ENCODE results near the gene VEGFA. TPM values are rescaled to one million over a fixed set of nuclear protein-coding genes. Genes with fewer than 3 reads are reported as not detected.
A peak's percentile ranks its signal among the peaks of the same experiment; 100 is the strongest.

Gene VEGFA
- total and polyA plus RNA-seq, 5 donors: 163 to 296 (median 246) TPM

DNA sequence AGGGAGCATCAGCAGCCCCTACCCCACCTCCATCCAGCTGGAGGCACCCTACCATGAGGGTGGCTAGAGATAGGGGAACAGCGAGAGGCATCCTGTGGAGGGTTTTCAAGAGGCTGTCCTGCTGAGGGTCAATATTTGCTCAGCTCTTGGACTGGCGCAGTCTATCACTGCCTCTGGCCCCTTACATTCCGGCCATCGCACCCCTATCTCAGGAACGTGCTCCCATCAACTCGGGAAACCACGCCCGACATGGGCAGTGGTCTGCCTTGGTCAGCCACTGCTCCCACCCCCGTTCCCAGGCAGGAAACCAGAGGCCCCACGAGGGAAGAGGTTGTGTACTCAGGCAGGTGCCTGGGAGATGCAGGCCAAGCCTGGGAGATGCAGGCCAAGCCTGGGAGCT is 57.9 kb downstream of the VEGFA start:
- H3K9me3 ChIP-seq (ENCODE audit: control insufficient read depth, low read length): no peaks in the 10 kb centered on the region
- 71% methylated on average over 10 of the region's 10 CpGs for WGBS
- DNase-seq: no peak
- no peak for ATAC-seq
- intact Hi-C loops (cut with DNase I): no loop called here
- H3K27ac ChIP-seq (ENCODE audit: low read length): no peak overlapping the region
- no peaks in the 10 kb centered on the region for H3K27me3 ChIP-seq (ENCODE audit: control insufficient read depth, insufficient read depth)
- H3K4me1 ChIP-seq (ENCODE audit: control insufficient read depth, insufficient read depth, low read length): no peaks in the 10 kb centered on the region
- H3K4me3 ChIP-seq (ENCODE audit: low read length): no peak overlapping the region

DNA sequence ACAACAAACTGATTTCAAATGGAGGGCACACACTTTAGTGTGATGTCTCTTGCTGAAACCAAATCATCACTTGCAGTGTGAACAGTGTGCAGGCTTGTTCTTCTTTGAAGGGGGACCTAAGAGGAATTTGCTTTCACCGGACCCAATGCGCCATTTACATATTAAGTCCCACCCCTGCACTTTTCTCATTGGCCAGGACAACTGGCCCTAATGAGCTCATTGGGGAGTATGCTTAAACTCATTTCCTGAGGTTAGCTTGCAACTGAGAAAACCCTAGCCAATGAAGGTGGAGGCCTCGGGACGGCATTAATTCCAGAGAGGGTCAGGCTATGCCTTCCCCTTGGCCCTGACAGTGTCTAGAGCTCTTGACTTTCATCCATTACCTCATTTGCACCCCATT is 58.7 kb downstream of the VEGFA start:
- H3K9me3 ChIP-seq (ENCODE audit: control insufficient read depth, low read length): no peaks in the 10 kb centered on the region
- 79% methylated on average over 4 of the region's 4 CpGs for WGBS
- no peaks in the 10 kb centered on the region for H3K27me3 ChIP-seq (ENCODE audit: control insufficient read depth, insufficient read depth)
- H3K4me1 ChIP-seq (ENCODE audit: control insufficient read depth, insufficient read depth, low read length): no peaks in the 10 kb centered on the region
- no peak for DNase-seq
- intact Hi-C loops (cut with DNase I): no loop called here
- H3K4me3 ChIP-seq (ENCODE audit: low read length): no peak overlapping the region
- no peak for ATAC-seq
- no peak overlapping the region for H3K27ac ChIP-seq (ENCODE audit: low read length)

DNA sequence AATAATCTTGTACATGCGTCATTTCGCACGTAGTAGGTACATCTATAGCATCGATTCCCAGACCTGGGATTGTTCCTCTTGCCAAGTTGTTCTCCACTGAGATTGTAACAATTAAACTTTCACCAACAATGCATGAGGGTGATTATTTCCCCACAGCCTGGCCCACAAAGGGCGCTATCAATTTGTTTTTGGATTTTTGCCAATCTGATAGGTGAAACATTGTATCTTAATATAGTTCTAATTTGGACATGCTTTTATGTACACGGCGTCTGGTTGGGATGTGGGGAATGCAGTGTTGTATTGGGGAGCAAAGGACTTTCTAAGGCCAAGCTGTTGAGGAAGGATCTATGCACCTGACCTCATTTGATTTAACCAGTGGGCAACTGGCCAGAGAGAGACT is 59.5 kb downstream of the VEGFA start:
- no peak overlapping the region for H3K27ac ChIP-seq (ENCODE audit: low read length)
- H3K4me1 ChIP-seq (ENCODE audit: control insufficient read depth, insufficient read depth, low read length): no peaks in the 10 kb centered on the region
- H3K9me3 ChIP-seq (ENCODE audit: control insufficient read depth, low read length): no peaks in the 10 kb centered on the region
- intact Hi-C loops (cut with DNase I): no loop called here
- no peak overlapping the region for H3K4me3 ChIP-seq (ENCODE audit: low read length)
- DNase-seq (no peak), ATAC-seq (no peak)
- 72% methylated on average over 7 of the region's 7 CpGs for WGBS
- H3K27me3 ChIP-seq (ENCODE audit: control insufficient read depth, insufficient read depth): no peaks in the 10 kb centered on the region

DNA sequence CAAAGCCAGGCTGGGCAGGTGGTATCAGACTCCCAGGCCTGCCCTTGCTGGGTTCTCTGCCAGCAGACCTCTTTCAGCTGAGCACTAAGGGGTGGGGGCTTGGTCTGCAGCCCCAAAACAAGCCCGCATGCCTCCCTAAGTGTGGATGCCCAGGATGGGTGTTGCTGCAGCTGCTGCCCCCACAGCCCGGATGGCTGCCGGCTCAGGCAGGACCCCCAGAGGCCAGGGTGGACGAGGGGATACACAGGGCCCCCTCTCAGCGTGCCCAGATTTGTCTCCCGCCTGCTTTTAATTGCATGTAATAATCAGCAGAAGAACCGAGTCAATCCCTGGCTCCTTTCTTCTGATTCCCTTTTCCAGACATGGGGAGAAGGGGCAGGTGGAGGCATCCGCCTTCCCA is 60.8 kb downstream of the VEGFA start:
- H3K9me3 ChIP-seq (ENCODE audit: control insufficient read depth, low read length): no peaks in the 10 kb centered on the region
- ATAC-seq (no peak), DNase-seq (no peak)
- no peak overlapping the region for H3K4me3 ChIP-seq (ENCODE audit: low read length)
- no peaks in the 10 kb centered on the region for H3K4me1 ChIP-seq (ENCODE audit: control insufficient read depth, insufficient read depth, low read length)
- H3K27ac ChIP-seq (ENCODE audit: low read length): no peak overlapping the region
- WGBS: 73% methylated on average over 8 of the region's 8 CpGs
- intact Hi-C loops (cut with DNase I): no loop called here
- no peaks in the 10 kb centered on the region for H3K27me3 ChIP-seq (ENCODE audit: control insufficient read depth, insufficient read depth)

DNA sequence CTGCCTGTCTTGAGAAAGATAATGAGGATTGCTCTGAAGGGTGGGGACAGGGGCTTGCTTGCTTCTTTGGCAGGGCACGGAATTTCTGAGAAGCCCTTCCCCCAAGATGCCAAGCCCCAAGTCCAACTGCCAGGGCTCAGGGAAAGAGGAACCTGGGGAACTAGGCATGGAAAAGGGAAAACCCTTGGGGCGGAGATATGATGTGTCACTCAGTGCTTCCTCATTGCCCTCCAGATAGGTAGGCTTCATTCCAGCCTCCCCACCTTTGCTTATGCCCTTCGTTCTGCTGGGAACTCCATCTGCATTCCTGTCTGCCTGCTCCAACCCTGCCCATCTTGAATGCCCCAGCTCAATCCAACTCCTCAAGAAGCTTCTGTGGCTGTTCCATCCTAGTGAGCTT is 61.2 kb downstream of the VEGFA start:
- intact Hi-C loops (cut with DNase I): no loop called here
- Histone ChIP-seq H3K9me3 (ENCODE audit: control insufficient read depth, low read length) (no peaks in the 10 kb centered on the region), H3K4me3 (ENCODE audit: low read length) (no peak overlapping the region), H3K27me3 (ENCODE audit: control insufficient read depth, insufficient read depth) (no peaks in the 10 kb centered on the region), H3K4me1 (ENCODE audit: control insufficient read depth, insufficient read depth, low read length) (no peaks in the 10 kb centered on the region), H3K27ac (ENCODE audit: low read length) (no peak overlapping the region)
- 71% methylated on average over 3 of the region's 3 CpGs for WGBS
- no peak for DNase-seq
- ATAC-seq: peak in 1 of 2 donors; percentile 12

DNA sequence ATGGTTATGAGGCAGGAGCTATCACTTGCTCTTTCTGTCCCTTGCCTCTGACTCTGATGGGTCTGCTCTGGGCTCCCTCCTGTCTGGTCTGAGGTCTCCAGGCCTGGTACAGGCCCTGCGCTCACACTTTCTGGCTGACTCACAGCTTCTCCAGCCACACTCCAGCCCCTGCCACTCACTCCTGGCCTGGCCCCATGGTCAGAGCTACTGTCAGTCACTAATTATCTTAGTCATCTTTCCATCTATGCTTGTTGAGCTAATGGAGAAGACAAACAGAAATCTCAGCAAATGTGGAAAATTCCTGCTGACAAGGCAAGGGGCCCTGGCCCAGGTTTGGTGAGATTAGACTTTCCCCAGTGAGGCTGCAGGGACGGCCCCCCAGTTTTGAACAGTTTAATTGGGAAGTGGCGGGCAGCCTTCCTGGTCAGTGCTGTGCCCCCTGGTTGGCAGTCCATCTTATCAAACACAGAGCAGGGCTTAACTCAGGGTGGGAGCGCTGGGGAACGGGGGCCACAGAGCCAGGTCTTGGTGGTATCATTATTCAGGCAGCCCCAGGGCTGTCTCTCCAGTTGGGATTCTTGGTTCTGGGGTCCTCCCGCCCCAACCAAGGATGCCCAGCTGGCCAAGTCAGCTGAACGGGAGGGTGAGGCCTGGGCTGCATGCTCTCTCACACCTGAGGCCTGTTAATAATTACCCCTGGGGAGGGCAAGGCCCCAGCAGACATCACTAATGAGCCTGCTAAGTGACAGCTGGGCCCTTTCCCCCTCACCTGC is 63.4 kb downstream of the VEGFA start:
- Histone ChIP-seq H3K9me3 (ENCODE audit: control insufficient read depth, low read length) (no peaks in the 10 kb centered on the region), H3K27me3 (ENCODE audit: control insufficient read depth, insufficient read depth) (no peaks in the 10 kb centered on the region), H3K4me3 (ENCODE audit: low read length) (no peak overlapping the region), H3K27ac (ENCODE audit: low read length) (no peak overlapping the region), H3K4me1 (ENCODE audit: control insufficient read depth, insufficient read depth, low read length) (no peaks in the 10 kb centered on the region)
- no peak for DNase-seq
- 86% methylated on average over 7 of the region's 7 CpGs for WGBS
- intact Hi-C loops (cut with DNase I): no loop called here
- no peak for ATAC-seq

DNA sequence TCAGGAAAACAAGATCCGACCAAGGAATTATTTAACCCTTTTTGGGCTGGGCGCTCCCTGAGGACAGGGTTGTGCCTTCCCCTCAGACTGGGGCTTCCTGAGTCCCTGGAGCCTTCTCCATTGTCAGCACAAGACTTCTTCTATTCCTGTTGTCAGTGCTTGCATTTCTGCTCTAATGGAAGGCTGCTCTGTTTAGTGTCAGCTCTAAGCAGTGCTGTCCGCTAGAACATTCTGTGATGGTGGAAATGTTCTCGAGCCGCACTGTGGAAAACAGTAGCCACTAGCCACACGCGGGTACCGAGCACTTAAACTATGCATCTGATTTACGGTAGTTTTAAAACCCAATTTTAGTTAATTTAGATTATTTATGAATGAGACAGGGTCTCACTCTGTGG is 64.0 kb downstream of the VEGFA start:
- Histone ChIP-seq H3K27ac (ENCODE audit: low read length) (no peak overlapping the region), H3K4me1 (ENCODE audit: control insufficient read depth, insufficient read depth, low read length) (no peaks in the 10 kb centered on the region), H3K9me3 (ENCODE audit: control insufficient read depth, low read length) (no peaks in the 10 kb centered on the region), H3K4me3 (ENCODE audit: low read length) (no peak overlapping the region), H3K27me3 (ENCODE audit: control insufficient read depth, insufficient read depth) (no peaks in the 10 kb centered on the region)
- DNase-seq: no peak
- no peak for ATAC-seq
- WGBS: 93% methylated on average over 9 of the region's 9 CpGs
- intact Hi-C loops (cut with DNase I): no loop called here

DNA sequence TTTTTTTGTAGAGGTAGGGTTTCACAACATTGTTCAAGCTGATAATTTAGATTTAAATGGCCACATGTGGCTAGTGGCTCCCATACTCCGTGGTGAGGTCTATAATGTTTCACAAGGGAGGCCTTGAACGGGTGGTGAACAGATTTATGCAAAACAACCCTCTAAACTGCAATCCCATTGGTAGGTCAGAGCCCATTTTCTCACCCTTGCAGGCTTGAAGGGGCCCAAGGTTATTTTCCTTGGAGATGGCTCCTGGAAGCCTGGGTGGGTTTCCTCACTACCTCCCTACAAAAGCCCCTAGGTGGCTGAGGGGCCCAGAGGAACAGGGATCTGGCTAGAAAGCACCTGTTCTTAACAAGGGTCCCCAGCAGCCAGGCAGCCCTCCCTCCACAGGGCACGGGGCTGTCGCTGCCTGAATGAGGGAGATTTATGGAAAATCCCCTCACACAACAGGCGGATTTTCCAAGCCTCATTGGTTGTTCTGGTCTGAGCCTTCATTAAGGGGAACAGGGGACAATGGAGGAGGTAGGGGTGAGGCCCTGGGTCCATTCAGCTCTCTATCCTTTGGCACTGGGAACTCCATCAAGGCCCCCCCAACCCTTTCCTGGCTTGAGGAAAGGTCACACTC is 64.6 kb downstream of the VEGFA start:
- ATAC-seq (no peak), DNase-seq (no peak)
- Histone ChIP-seq H3K9me3 (ENCODE audit: control insufficient read depth, low read length) (no peaks in the 10 kb centered on the region), H3K4me3 (ENCODE audit: low read length) (no peak overlapping the region), H3K27me3 (ENCODE audit: control insufficient read depth, insufficient read depth) (no peaks in the 10 kb centered on the region), H3K4me1 (ENCODE audit: control insufficient read depth, insufficient read depth, low read length) (no peaks in the 10 kb centered on the region), H3K27ac (ENCODE audit: low read length) (no peak overlapping the region)
- 88% methylated on average over 5 of the region's 5 CpGs for WGBS
- intact Hi-C loops (cut with DNase I): loop anchor here in 1 of 4 donors (5.0 kb wide), 1 partner anchor 62 kb away; the partner anchor contains the start of gene VEGFA

DNA sequence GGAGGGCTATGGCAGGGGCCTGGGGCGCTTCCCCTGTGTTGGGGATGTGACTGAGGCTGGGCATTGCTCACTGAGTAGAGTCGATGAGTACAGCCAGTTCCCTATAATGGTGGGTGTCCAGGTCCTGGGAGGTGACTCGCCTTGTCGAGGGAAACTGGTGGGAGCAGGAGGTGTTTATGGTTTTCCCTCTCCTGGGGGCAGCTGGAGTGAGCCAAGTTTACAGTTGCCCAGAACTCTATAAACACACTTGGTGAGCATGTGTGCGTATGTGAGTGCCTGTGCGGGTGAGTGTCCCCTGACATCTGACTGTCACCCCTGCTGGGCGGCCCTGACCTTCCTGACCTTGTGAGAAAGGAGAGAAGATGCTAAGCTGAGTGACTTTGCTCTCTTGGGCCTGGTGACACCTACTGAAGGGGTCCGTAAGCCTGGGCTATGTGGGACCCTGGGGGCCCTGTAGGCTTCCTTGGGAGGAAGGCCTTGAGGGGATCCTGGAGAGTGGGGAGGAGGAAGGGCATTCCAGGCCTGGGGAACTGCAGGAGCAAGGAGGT is 65.9 kb downstream of the VEGFA start:
- ATAC-seq: no peak
- intact Hi-C loops (cut with DNase I): loop anchor here in 1 of 4 donors (5.0 kb wide), 1 partner anchor 64 kb away; the partner anchor contains the start of gene VEGFA
- no peaks in the 10 kb centered on the region for H3K27me3 ChIP-seq (ENCODE audit: control insufficient read depth, insufficient read depth)
- no peak overlapping the region for H3K4me3 ChIP-seq (ENCODE audit: low read length)
- H3K4me1 ChIP-seq (ENCODE audit: control insufficient read depth, insufficient read depth, low read length): no peaks in the 10 kb centered on the region
- no peak for DNase-seq
- H3K9me3 ChIP-seq (ENCODE audit: control insufficient read depth, low read length): no peaks in the 10 kb centered on the region
- 87% methylated on average over 8 of the region's 8 CpGs for WGBS
- H3K27ac ChIP-seq (ENCODE audit: low read length): no peak overlapping the region

All from right cardiac atrium (tissue), 5 donors.